Thyroid gland (tissue), 4 donors: ENCODE results near the gene RGS14. TPM values are rescaled to one million over a fixed set of nuclear protein-coding genes. Genes with fewer than 3 reads are reported as not detected.

ENCODE experiments used
- DNase-seq, 2 donors: peaks; one replicate each; pipeline ENCODE4 v3.0.0-alpha.2; 2019
- H3K27ac ChIP-seq, 3 donors: fragments of 200-600 bp; sonication (generic); 1 replicate in 2 of 3; 2 replicates in 1 of 3; pipeline ENCODE4 v1.5.1; 2016 to 2019; ENCODE audit warnings: mild to moderate bottlenecking in 1 of 3, moderate library complexity in 1 of 3
- H3K27me3 ChIP-seq: fragments of 200-600 bp; sonication (generic); one replicate; pipeline ENCODE4 v1.5.1; 2019
- H3K36me3 ChIP-seq, 2 donors: fragments of 200-600 bp; sonication (generic); one replicate each; pipeline ENCODE4 v1.5.1; 2016 to 2019
- H3K4me1 ChIP-seq, 2 donors: fragments of 200-600 bp; sonication (generic); one replicate each; pipeline ENCODE4 v1.5.1; 2017 to 2019
- H3K4me3 ChIP-seq, 3 donors: fragments of 200-600 bp; sonication (generic); replicated peaks in 1 of 3; 1 replicate in 2 of 3; 2 replicates in 1 of 3; pipeline ENCODE4 v1.5.1; 2016; ENCODE audit warnings: mild to moderate bottlenecking in 1 of 3
- H3K9me3 ChIP-seq: fragments of 200-600 bp; sonication (generic); one replicate; pipeline ENCODE4 v1.5.1; 2017
- CTCF ChIP-seq, 6 experiments: fragments of 200-600 bp in 3 of 6; fragments of 450-650 bp in 3 of 6; sonication (generic) in 3 of 6; IDR thresholded peaks; one replicate each; pipeline ENCODE4 v1.5.1; 2016 to 2019; ENCODE audit warnings: antibody characterized with exemption in 6 of 6, mild to moderate bottlenecking in 2 of 6, inconsistent platforms in 1 of 6, moderate library complexity in 1 of 6
- POLR2A ChIP-seq, 2 donors: fragments of 450-650 bp; IDR thresholded peaks; one replicate each; pipeline ENCODE4 v1.6.1; 2017; ENCODE audit warnings: antibody characterized with exemption in 2 of 2, mild to moderate bottlenecking in 2 of 2, moderate library complexity in 1 of 2
- WGBS, 2 donors: methylation state at CpG; one replicate each; pipeline ENCODE4 v1.1.5; 2017; 5-methylcytosine and 5-hydroxymethylcytosine counted together
- intact Hi-C: fragments of 100-400 bp; cut with DNase I; formaldehyde crosslinking; loops from one replicate; pipeline ENCODE4 v1.15.1; 2023
- total RNA-seq, 4 donors: library from RNA; depleted of rRNA; stranded (reverse); fragments of >200 nt; gene quantifications; one replicate each; pipeline ENCODE4 v1.2.3, GENCODE V29; 2016

RGS14 gene
- total RNA-seq, 4 donors from 2014 or later = 22.9 to 42.7 (median 26.7) TPM

DNA sequence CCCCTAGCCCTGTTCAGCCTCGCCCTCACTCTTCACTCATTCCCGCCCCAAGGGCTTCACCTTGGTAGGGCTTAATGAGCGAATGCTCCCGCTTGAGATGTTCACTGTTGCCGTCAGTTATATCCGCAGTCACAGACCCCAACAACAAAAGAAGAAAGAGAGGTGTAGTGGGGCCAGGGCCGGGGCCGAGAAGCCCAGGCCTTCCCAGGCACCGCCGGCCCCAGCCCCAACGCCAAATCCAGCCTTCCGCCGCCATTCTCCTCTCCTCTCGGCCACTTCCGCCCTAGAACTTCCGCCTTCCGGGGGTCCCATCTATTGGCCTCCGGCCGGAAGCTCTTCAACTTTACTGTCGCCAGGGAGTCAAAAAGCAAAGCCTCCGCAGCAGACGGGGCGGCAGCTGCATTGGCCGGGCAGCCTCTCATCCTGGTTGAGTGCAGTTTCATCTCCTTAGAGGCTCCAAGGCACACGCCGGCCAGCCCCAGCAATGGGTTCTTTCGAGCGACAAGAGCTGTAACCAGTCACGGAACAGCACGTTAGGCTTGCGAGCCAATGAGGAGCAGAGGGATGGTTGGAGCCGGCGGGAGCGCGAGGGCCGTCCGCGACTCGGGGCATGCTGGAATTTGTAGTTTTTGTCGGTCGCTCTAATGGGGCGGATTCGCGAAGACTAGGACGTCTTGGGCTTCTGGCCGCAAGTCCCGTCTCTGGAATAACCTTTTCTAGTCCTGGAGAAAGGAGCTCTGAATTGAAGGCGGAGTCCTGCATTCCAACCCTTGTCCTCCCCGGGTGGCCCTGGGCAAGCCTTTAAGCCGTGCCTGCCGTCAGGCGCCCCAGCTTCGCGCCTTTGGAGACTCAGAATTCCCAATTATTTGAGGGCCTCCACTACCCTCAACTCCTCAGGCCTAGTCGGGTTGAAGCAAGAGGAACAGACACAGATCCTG is 6.1 kb upstream of the RGS14 start, which contains the start of gene LMAN2:
Gene LMAN2 (minus strand): TSS at position 277 of the 938 bp plus-strand sequence. CDS start 21 bp downstream, at position 256.
- Histone ChIP-seq H3K4me3 (peak within 1 kb of the TSS; percentile 66 to 93 (median 82)), H3K27me3 (no peaks in the 10 kb centered on the region), H3K9me3 (no peaks in the 10 kb centered on the region), H3K36me3 (no peaks in the 10 kb centered on the region), H3K4me1 (peaks cover 14 to 27% of the 10 kb centered on the region in 2 donors), H3K27ac (peak within 1 kb of the TSS; percentile 86 to 90 (median 86))
- intact Hi-C loops = loop anchor here (5.0 kb wide), 1 partner anchor 39 kb away; the partner anchor contains the start of gene MXD3
- TF ChIP-seq POLR2A (IDR thresholded peaks at IDR 0.05) = peak in 1 of 2 donors; percentile 60
- TF ChIP-seq CTCF (IDR thresholded peaks at IDR 0.05) = no peak
- peak; percentile 93 to 95 for DNase-seq
- WGBS, 2 donors = 8% methylated on average over 46 to 47 of the region's 55 CpGs

- peaks cover 14 to 27% of the 10 kb centered on the region in 2 donors for H3K4me1 ChIP-seq
- no peaks in the 10 kb centered on the region for H3K9me3 ChIP-seq
- H3K27me3 ChIP-seq = no peaks in the 10 kb centered on the region
- TF ChIP-seq CTCF (IDR thresholded peaks at IDR 0.05) (no peak), POLR2A (IDR thresholded peaks at IDR 0.05) (no peak)
- no peak for DNase-seq
- no peak overlapping the region for H3K27ac ChIP-seq
- H3K36me3 ChIP-seq = no peaks in the 10 kb centered on the region
- WGBS, 2 donors = 74 to 78% methylated on average over 5 of the region's 5 CpGs
- no peak overlapping the region for H3K4me3 ChIP-seq
- intact Hi-C loops = loop anchor here (5.0 kb wide), 1 partner anchor 41 kb away; the partner anchor contains the start of gene MXD3
These were observed 4.6 kb upstream of the RGS14 start for GRCh38 chr5:177353093-177353492.

- DNase-seq = no peak
- Histone ChIP-seq H3K4me1 (peaks cover 14 to 21% of the 10 kb centered on the region in 2 donors), H3K27me3 (no peaks in the 10 kb centered on the region), H3K36me3 (no peaks in the 10 kb centered on the region), H3K4me3 (no peak overlapping the region), H3K9me3 (no peaks in the 10 kb centered on the region), H3K27ac (no peak overlapping the region)
- TF ChIP-seq POLR2A (IDR thresholded peaks at IDR 0.05) (no peak), CTCF (IDR thresholded peaks at IDR 0.05) (no peak)
- 88 to 93% methylated on average over 3 of the region's 3 CpGs for WGBS, 2 donors
- intact Hi-C loops = loop anchor here (5.0 kb wide), 1 partner anchor 42 kb away; the partner anchor contains the start of gene MXD3
These were observed 3.5 kb upstream of the RGS14 start for GRCh38 chr5:177354256-177354655.

GRCh38 chr5:177354711-177355110 is 3.0 kb upstream of the RGS14 start:
- Histone ChIP-seq H3K36me3 (no peaks in the 10 kb centered on the region), H3K27ac (no peak overlapping the region), H3K4me1 (peaks cover 13 to 17% of the 10 kb centered on the region in 2 donors), H3K27me3 (no peaks in the 10 kb centered on the region), H3K4me3 (no peak overlapping the region), H3K9me3 (no peaks in the 10 kb centered on the region)
- DNase-seq = no peak
- no peak for TF ChIP-seq POLR2A (IDR thresholded peaks at IDR 0.05)
- TF ChIP-seq CTCF (IDR thresholded peaks at IDR 0.05) = no peak
- intact Hi-C loops = loop anchor here (5.0 kb wide), 1 partner anchor 42 kb away; the partner anchor contains the start of gene MXD3
- 65 to 88% methylated on average over 3 of the region's 3 CpGs for WGBS, 2 donors
